NT2/D1 (cell line): Measurements from ENCODE around the gene ILF2.

Source experiments
- SUZ12 ChIP-seq: IDR thresholded peaks from 2 replicates; pipeline ENCODE4 v1.6.1; 2011; ENCODE audit not compliant: insufficient read length, insufficient read depth; ENCODE audit errors: extremely low read depth
- YY1 ChIP-seq: IDR thresholded peaks from 2 replicates; pipeline ENCODE4 v1.6.1; 2011; ENCODE audit not compliant: insufficient read length, insufficient read depth
- ZNF274 ChIP-seq: IDR thresholded peaks from 2 replicates; pipeline ENCODE4 v1.6.1; 2011; ENCODE audit warnings: mild to moderate bottlenecking, low read depth, low read length

- TF ChIP-seq YY1 (no peak), SUZ12 (no peak), ZNF274 (no peak)
These were observed 28.3 kb upstream of the ILF2 start for GRCh38 chr1:153698923-153699714.
